Stomach (tissue), 9 donors: ENCODE data around the gene FSIP1. TPM values are rescaled to one million over a fixed set of nuclear protein-coding genes. Genes with fewer than 3 reads are reported as not detected.

Experiments used
- DNase-seq, 2 donors: peaks; one replicate each; pipeline versions ENCODE4 v3.0.0 to v3.0.0-alpha.2; 2013 to 2019
- H3K27ac ChIP-seq, 5 donors: fragments of 200-600 bp in 4 of 5; sonication (generic) in 4 of 5; one replicate each; pipeline ENCODE4 v1.5.1; 2013 to 2019; ENCODE audit warnings: mild to moderate bottlenecking in 1 of 5, moderate library complexity in 1 of 5
- H3K27me3 ChIP-seq, 3 donors: fragments of 200-600 bp; sonication (generic); one replicate each; pipeline ENCODE4 v1.5.1; 2017 to 2019; ENCODE audit warnings: mixed run types in 1 of 3
- H3K36me3 ChIP-seq, 4 donors: fragments of 200-600 bp; sonication (generic); 1 replicate in 3 of 4; 2 replicates in 1 of 4; pipeline ENCODE4 v1.5.1; 2016 to 2019
- H3K4me1 ChIP-seq, 4 donors: fragments of 200-600 bp; sonication (generic); one replicate each; pipeline ENCODE4 v1.5.1; 2016 to 2019
- H3K4me3 ChIP-seq, 4 donors: fragments of 200-600 bp; sonication (generic) in 3 of 4; one replicate each; pipeline ENCODE4 v1.5.1; 2016 to 2019; ENCODE audit warnings: mild to moderate bottlenecking in 1 of 4
- H3K9me3 ChIP-seq, 4 donors: fragments of 200-600 bp; sonication (generic); one replicate each; pipeline ENCODE4 v1.5.1; 2016 to 2019
- CTCF ChIP-seq, 7 experiments: fragments of 450-650 bp in 4 of 7; fragments of 200-600 bp in 3 of 7; sonication (generic) in 3 of 7; IDR thresholded peaks; one replicate each; pipeline ENCODE4 v1.5.1; 2016 to 2019; ENCODE audit warnings: antibody characterized with exemption in 7 of 7, control low read depth in 2 of 7, mild to moderate bottlenecking in 1 of 7
- EP300 ChIP-seq: sonication (generic); formaldehyde crosslinking; IDR thresholded peaks from one replicate; pipeline ENCODE4 v1.6.1; 2017; ENCODE audit warnings: antibody characterized with exemption
- POLR2A ChIP-seq, 4 donors: fragments of 450-650 bp; IDR thresholded peaks; one replicate each; pipeline ENCODE4 v1.6.1; 2016; ENCODE audit warnings: antibody characterized with exemption in 4 of 4, control low read depth in 2 of 4, mild to moderate bottlenecking in 1 of 4, moderate library complexity in 1 of 4
- POLR2AphosphoS5 ChIP-seq, 3 donors: sonication (generic); formaldehyde crosslinking; IDR thresholded peaks; one replicate each; pipeline ENCODE4 v1.6.1; 2016; ENCODE audit warnings: antibody characterized with exemption in 3 of 3
- WGBS, 5 donors: extraction: QIAGEN DNeasy Blood & Tissue Kit in 3 of 5; methylation state at CpG; one replicate each; pipeline versions ENCODE4 v1.1.5 to v1.1.7; 2013 to 2018; 5-methylcytosine and 5-hydroxymethylcytosine counted together
- intact Hi-C: fragments of 100-400 bp; cut with DNase I; formaldehyde crosslinking; loops from one replicate; pipeline ENCODE4 v1.15.1; 2023; ENCODE audit warnings: low total_unique reads
- polyA plus RNA-seq, 3 donors: library from polyadenylated mRNA; stranded (reverse); fragments of 200-250 nt; gene quantifications; one replicate each; pipeline ENCODE4 v1.2.3, GENCODE V29; 2013
- total RNA-seq, 5 donors: library from RNA; depleted of rRNA; stranded (reverse); fragments of >200 nt; gene quantifications; one replicate each; pipeline versions ENCODE4 v1.1.0 to v1.2.3, GENCODE V29; 2014 to 2016
- donor health status: healthy with polysubstance abuse.
- donor health status: Bipolar disorder and iron deficiency.
- donor health status: healthy.

FSIP1 gene
- total and polyA plus RNA-seq, 8 donors, result 0.08 to 141 (median 0.66) TPM

GRCh38 chr15:39585871-39586301 lies 196.8 kb downstream of the FSIP1 start:
- H3K27ac ChIP-seq, result peak overlapping the region in 2 of 5 donors; percentile 10 to 16
- H3K4me1 ChIP-seq, result peaks cover 26 to 84% (median 54%) of the 10 kb centered on the region in 4 donors
- H3K9me3 ChIP-seq, result no peaks in the 10 kb centered on the region
- no peak for TF ChIP-seq POLR2A (IDR thresholded peaks at IDR 0.05)
- TF ChIP-seq EP300, result no peak
- no peak for TF ChIP-seq CTCF (IDR thresholded peaks at IDR 0.05)
- peak in 2 of 3 donors; percentile 13 to 34 for TF ChIP-seq POLR2AphosphoS5 (IDR thresholded peaks at IDR 0.05)
- intact Hi-C loops, result no loop called here
- H3K36me3 ChIP-seq, result peaks cover 46 to 93% (median 89%) of the 10 kb centered on the region in 4 donors
- peak overlapping the region in 2 of 4 donors; percentile 65 to 76 for H3K4me3 ChIP-seq
- WGBS, 5 donors, result 77 to 87% (median 83%) methylated on average over 4 of the region's 4 CpGs
- H3K27me3 ChIP-seq, result peaks cover 0 to 7% (median 3%) of the 10 kb centered on the region in 3 donors
- no peak for DNase-seq

GRCh38 chr15:39585389-39585841 lies 197.2 kb downstream of the FSIP1 start:
- intact Hi-C loops, result no loop called here

DNA sequence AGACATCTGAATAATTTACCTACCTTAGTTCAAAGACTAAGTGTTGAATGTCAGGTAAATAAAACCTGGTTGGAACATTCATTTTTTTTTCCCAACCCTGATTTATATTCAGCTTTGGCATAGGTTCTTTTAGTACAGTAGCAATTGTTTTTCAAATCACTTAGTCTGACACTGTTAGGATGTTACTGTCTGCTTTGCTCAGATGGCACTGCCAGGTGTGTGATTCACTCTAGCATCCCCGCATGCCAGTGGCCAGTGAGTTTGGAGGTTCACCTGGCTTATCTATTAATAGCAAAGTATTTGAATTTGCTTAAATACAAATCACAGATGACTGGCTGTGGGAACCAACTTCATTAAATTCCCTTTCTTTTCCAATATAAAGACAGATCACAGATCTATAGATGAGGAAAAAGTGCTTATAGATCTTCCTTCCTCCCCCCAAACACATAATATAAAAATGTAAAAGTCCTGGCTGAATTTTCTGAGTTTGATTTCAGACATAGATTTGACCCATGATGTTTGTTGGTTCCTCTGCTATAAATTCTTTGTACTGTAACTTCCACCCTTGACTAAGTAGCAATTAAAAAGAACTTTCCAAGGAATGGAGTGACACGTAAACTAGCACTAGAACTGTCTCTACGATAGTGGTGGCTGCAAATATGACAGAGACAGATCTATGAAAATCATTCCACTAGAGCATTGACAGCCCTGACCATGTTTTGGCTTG lies 197.8 kb downstream of the FSIP1 start:
- peak overlapping the region; percentile 54 to 76 (median 63) for H3K4me3 ChIP-seq
- no peaks in the 10 kb centered on the region for H3K9me3 ChIP-seq
- H3K36me3 ChIP-seq, result peaks cover 44 to 82% (median 78%) of the 10 kb centered on the region in 4 donors
- TF ChIP-seq POLR2AphosphoS5 (IDR thresholded peaks at IDR 0.05), result peak in 2 of 3 donors; percentile 27 to 46
- no peak for TF ChIP-seq EP300
- TF ChIP-seq POLR2A (IDR thresholded peaks at IDR 0.05), result no peak
- peak overlapping the region in 1 of 5 donors; percentile 10 for H3K27ac ChIP-seq
- WGBS, 5 donors, result 71 to 85% (median 75%) methylated on average over 3 of the region's 3 CpGs
- peaks cover 26 to 93% (median 64%) of the 10 kb centered on the region in 4 donors for H3K4me1 ChIP-seq
- no peak for DNase-seq
- intact Hi-C loops, result loop anchor here (5.0 kb wide), 2 partner anchors 408 to 768 kb away; no protein-coding TSS in a partner anchor
- H3K27me3 ChIP-seq, result peaks cover 0 to 14% (median 4%) of the 10 kb centered on the region in 3 donors

More at GRCh38 chr15:39585389-39585841, 197.2 kb downstream of the FSIP1 start:
- peak overlapping the region in 2 of 5 donors; percentile 10 to 16 for H3K27ac ChIP-seq
- H3K9me3 ChIP-seq, result no peaks in the 10 kb centered on the region
- WGBS, 5 donors, result 81 to 90% (median 87%) methylated on average over 4 of the region's 4 CpGs
- TF ChIP-seq POLR2A (IDR thresholded peaks at IDR 0.05) (no peak), CTCF (IDR thresholded peaks at IDR 0.05) (no peak), POLR2AphosphoS5 (IDR thresholded peaks at IDR 0.05) (peak in 2 of 3 donors; percentile 75 to 79), EP300 (no peak)
- DNase-seq, result no peak
- H3K4me3 ChIP-seq, result peak overlapping the region in 3 of 4 donors; percentile 15 to 76 (median 65)
- H3K4me1 ChIP-seq, result peaks cover 26 to 88% (median 58%) of the 10 kb centered on the region in 4 donors
- peaks cover 0 to 12% (median 4%) of the 10 kb centered on the region in 3 donors for H3K27me3 ChIP-seq
- H3K36me3 ChIP-seq, result peaks cover 46 to 88% (median 84%) of the 10 kb centered on the region in 4 donors

- H3K4me3 ChIP-seq, result peak overlapping the region; percentile 54 to 76 (median 63)
- peak overlapping the region in 2 of 5 donors; percentile 94 to 96 for H3K27ac ChIP-seq
- H3K36me3 ChIP-seq, result peaks cover 38 to 76% (median 73%) of the 10 kb centered on the region in 4 donors
- no peak for TF ChIP-seq CTCF (IDR thresholded peaks at IDR 0.05)
- peak in 2 of 3 donors; percentile 2 for TF ChIP-seq POLR2AphosphoS5 (IDR thresholded peaks at IDR 0.05)
- 72 to 85% (median 78%) methylated on average over 7 of the region's 7 CpGs for WGBS, 5 donors
- intact Hi-C loops, result loop anchor here (5.0 kb wide), 2 partner anchors 407 to 767 kb away; no protein-coding TSS in a partner anchor
- no peaks in the 10 kb centered on the region for H3K9me3 ChIP-seq
- peaks cover 0 to 14% (median 4%) of the 10 kb centered on the region in 3 donors for H3K27me3 ChIP-seq
- DNase-seq, result no peak
- H3K4me1 ChIP-seq, result peaks cover 26 to 93% (median 69%) of the 10 kb centered on the region in 4 donors
These were observed 198.4 kb downstream of the FSIP1 start for GRCh38 chr15:39584266-39584659.
